ENCODE results near the gene SPOCK1.

DNA sequence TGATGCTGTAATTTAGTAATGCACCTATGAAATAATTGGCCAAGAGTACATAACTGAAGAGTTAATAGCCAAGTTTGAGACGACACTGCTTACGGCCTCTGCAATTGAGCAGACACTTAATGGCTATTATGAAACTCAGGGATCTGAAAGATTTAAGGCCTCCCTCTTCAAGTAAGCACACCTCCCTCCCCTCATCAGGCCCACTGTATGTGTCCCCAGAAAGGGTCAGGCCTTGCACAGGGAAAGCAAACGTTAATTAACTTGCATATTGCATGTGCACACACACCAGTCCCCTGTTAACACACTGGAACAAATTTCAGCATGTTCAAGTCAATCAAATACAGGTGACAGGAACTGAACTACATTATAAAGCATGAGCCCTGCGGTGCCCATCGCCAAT lies 163.6 kb downstream of the SPOCK1 start:
- TF ChIP-seq CTCF (conservative IDR thresholded peaks at IDR 0.05; ENCODE audit: low read depth, low read length) (no peak), EZH2phosphoT487 (IDR thresholded peaks at IDR 0.05; ENCODE audit: borderline replicate concordance, low read length) (no peak)
